HG03196 (cell line): ENCODE results near the gene TF.

Source experiments
- ATAC-seq: cut with Tn5 transposase; IDR thresholded peaks from one replicate; pipeline ENCODE4 v1.9.1; 2021; ENCODE audit not compliant: unreplicated experiment

The TF gene

DNA sequence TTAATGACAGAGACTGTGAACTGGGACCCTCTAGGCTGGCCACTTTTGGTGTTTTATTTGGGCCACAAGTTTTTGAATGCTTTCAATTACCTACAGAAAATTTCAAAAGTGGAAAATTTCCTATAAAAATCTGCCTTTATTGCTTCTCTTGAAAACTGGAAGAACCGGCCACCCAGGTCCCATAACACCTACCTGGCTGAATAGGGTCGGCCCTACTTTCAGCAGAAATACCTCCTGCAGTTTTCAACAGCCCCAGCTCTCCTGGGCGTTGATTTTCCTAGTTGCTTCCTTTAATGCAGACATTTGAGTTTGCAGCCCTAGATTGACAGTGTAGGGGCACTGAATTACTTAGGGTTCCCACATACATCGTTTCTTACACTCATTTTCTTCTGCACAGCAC, 58.7 kb downstream of the TF start:
- ATAC-seq: no peak

GRCh38 chr3:133805384-133805701, 59.1 kb downstream of the TF start:
- ATAC-seq: no peak

GRCh38 chr3:133805702-133806475, 59.7 kb downstream of the TF start, which contains the start of gene SRPRB:
Gene SRPRB (plus strand): TSS chr3:133805815. CDS start chr3:133805849, 34 bp downstream.
- peak; percentile 99 for ATAC-seq

GRCh38 chr3:133812872-133813271, 66.7 kb downstream of the TF start:
- ATAC-seq: no peak

DNA sequence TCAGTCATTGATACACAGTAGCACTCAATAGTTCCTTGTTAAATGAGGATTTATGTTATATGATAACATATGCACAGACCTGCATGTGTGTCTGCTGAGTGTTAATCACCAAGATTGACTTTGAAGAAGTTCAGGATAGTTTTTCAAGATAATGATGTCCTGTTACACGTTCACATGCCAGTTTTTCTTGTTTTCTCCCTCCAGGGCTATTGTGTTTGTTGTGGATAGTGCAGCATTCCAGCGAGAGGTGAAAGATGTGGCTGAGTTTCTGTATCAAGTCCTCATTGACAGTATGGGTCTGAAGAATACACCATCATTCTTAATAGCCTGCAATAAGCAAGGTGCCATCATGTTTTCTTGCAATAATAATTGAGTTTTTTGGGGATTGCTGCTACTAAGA, 69.2 kb downstream of the TF start:
- no peak for ATAC-seq

- ATAC-seq: no peak
These were observed 73.9 kb downstream of the TF start for GRCh38 chr3:133820129-133820528.

- ATAC-seq: no peak
These were observed 74.9 kb downstream of the TF start for GRCh38 chr3:133820889-133821675.

DNA sequence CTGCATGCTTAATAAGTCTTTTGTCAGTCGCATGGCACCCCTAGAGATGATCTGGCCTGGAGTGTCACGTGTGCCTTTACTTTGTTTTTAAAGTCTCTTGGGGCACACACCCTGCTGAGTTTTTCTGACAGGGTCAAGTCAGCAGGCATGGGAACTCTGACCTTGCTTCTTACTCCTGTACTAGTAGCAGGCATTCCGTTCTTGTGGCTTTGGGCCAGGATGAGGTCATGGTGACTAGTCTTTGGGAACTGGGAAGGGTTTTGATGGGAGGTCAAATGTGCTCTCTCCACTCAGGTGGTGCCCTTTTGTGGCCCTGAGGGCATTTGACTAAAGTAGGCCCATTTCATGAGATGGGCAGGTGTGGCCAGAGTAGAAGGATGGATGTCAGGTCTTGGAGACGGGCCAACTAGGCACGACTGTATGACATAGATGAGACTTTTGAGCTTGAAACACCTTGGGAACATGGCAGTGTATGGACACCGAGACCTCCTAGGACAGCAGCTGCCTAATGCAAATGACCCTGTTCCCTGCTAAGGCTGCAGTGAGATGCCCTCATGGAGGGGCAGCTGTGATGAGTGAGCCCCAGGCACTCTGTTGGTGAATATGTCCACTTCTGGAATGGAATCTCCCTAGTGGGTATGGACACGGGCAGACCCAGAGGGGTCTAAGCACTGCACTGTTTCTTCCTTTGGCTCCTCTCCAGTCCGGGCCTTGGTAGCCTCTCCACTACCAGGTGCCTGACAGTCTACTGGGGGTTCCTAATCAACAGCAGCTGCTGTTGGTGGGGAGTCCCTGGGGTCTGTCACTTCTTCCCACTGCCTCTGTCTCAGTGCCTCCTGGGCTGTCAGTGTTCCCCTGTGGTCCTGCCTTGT, 75.8 kb downstream of the TF start:
- ATAC-seq: no peak

DNA sequence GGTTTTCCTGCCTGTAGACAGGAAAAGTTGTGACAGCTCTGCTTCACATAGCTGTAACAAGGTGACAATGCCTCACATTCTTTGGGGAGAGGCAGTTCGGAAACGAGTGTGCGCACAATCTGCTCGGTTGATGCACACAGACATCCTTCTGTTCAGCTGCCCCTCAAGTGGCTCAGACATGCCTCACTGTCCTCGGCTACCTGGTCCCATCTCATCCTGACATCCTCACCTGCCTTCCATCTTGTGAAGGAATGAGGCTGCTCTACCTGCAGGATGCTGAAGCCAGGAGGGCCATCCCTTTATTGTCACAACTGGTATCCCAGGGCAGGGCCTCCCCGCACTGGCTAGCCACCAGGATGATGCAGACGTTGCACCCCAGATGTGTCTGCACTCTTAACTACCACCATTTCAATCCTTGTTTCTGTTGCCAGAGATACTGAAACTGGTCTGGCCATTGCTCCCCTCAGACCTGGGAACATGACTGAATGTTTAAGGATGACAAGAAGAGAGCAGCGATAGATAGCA, 78.8 kb downstream of the TF start:
- no peak for ATAC-seq

- ATAC-seq: no peak
These were observed 80.0 kb downstream of the TF start for GRCh38 chr3:133825969-133826727.

GRCh38 chr3:133827136-133827535, 80.9 kb downstream of the TF start:
- ATAC-seq: no peak

- no peak for ATAC-seq
These were observed 81.5 kb downstream of the TF start for GRCh38 chr3:133827684-133828083.

GRCh38 chr3:133828576-133829309, 82.5 kb downstream of the TF start:
- ATAC-seq: no peak

- no peak for ATAC-seq
These were observed 83.1 kb downstream of the TF start for GRCh38 chr3:133829310-133829707.

DNA sequence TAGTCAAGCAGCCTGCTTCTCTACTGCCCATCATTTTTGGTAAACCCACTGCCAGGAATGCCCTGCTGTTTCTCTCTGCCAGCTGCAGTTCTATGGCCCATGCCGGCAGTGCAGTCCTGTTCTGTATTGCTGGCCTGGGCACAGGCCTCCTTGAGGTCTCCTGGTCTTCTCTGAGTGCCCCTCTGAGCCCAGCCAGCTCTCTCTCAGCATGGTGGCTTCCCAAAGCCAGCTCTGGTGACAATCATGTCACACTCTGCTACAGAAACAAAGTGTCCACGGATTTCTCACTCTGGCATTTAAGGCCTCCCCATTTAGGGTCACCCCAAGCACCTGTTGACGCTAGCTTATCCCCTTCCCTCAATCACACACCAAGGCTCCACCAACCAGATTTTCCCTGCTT, 83.9 kb downstream of the TF start:
- ATAC-seq: no peak

- no peak for ATAC-seq
These were observed 86.0 kb downstream of the TF start for GRCh38 chr3:133831966-133832801.

DNA sequence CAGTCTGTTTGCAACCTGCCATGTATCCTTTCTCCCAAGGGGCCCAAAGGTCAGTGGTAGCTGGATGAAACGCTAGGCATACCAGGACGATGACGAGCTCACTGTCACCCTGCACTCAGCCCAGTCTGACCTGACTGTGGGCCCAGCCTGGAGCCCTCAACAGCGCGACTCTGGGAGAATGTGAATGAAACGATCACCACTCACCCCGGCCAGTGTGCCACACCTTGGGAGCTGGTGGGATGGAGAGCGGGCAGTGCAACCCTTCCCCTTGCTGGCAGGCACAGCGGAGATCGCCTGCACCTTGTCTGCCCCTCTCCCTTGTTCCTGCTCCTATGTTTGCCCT, 86.6 kb downstream of the TF start:
- no peak for ATAC-seq

DNA sequence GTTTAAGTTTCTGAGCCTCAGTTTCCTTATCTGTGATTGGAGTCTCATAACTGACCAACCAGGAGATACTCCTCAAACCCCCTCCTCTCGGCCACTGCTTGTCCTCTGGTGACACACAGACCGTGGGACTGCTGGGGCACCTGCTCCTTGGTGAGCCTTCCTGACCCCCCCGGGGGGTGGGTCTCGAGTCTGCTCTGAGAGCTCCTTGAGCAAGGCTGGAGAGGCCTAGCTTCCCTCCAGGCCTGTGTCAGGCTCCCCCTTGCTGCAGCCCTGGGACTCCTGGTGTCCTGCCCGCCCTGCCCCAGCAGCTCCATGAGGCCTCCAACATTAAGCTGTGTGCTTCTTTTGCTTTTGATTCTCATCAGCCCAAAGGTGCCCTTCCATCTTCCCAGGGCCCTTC, 87.1 kb downstream of the TF start:
- no peak for ATAC-seq
